ENCODE data around the gene IGLL5.

The IGLL5 gene

GRCh38 chr22:22865311-22866072, 22.1 kb upstream of the IGLL5 start:
- no peak for DNase-seq

GRCh38 chr22:22866381-22867111, 21.1 kb upstream of the IGLL5 start:
- no peak for DNase-seq

- DNase-seq: no peak
Observed at GRCh38 chr22:22867996-22868715, 19.5 kb upstream of the IGLL5 start.

- no peak for DNase-seq
Observed at GRCh38 chr22:22870577-22871404, 16.8 kb upstream of the IGLL5 start.

- no peak for DNase-seq
Observed at GRCh38 chr22:22871536-22872278, 15.9 kb upstream of the IGLL5 start.

- DNase-seq: no peak
Observed at GRCh38 chr22:22872722-22873708, 14.6 kb upstream of the IGLL5 start.

- peak; percentile 29 for DNase-seq
Observed at GRCh38 chr22:22877523-22878210, 9.9 kb upstream of the IGLL5 start.

- no peak for DNase-seq
Observed at GRCh38 chr22:22878211-22878570, 9.4 kb upstream of the IGLL5 start.

GRCh38 chr22:22878801-22879674, 8.6 kb upstream of the IGLL5 start:
- no peak for DNase-seq

GRCh38 chr22:22879675-22880155, 7.9 kb upstream of the IGLL5 start:
- DNase-seq: no peak

GRCh38 chr22:22880645-22881044, 7.0 kb upstream of the IGLL5 start:
- no peak for DNase-seq

- no peak for DNase-seq
Observed at GRCh38 chr22:22881116-22882000, 6.3 kb upstream of the IGLL5 start.

GRCh38 chr22:22882033-22882717, 5.4 kb upstream of the IGLL5 start:
- no peak for DNase-seq

- DNase-seq: no peak
Observed at GRCh38 chr22:22883090-22883727, 4.4 kb upstream of the IGLL5 start.

- peak; percentile 33 for DNase-seq
Observed at GRCh38 chr22:22884010-22884887, 3.4 kb upstream of the IGLL5 start.
